Keratinocyte (primary cell): ENCODE results near the gene ZNF76. TPM values are rescaled to one million over a fixed set of nuclear protein-coding genes. Genes with fewer than 3 reads are reported as not detected.

Experiments
- DNase-seq: peaks from one replicate; pipeline ENCODE4 v3.0.0-alpha.2; 2011; ENCODE audit warnings: low read depth, missing footprints, low spot score
- FAIRE-seq: peaks from 2 replicates; lab custom pipeline; 2011; peaks lifted over from hg19 to GRCh38; lab: Jason Lieb, UNC
- H2AFZ ChIP-seq: 2 replicates; pipeline ENCODE4 v1.6.0; 2012; ENCODE audit warnings: low read length, control low read depth, inconsistent platforms; ENCODE audit not compliant: control insufficient read depth
- H3K27ac ChIP-seq: 2 replicates; pipeline ENCODE4 v1.5.1; 2011; ENCODE audit warnings: low read length; ENCODE audit not compliant: control insufficient read depth, insufficient read depth
- H3K27me3 ChIP-seq: 3 replicates; pipeline ENCODE4 v1.6.0; 2011; ENCODE audit warnings: low read length; ENCODE audit not compliant: control insufficient read depth, insufficient read depth; ENCODE audit errors: extremely low read depth
- H3K36me3 ChIP-seq, 2 experiments: 2 replicates in 1 of 2; 3 replicates in 1 of 2; pipeline ENCODE4 v1.5.1; 2011; ENCODE audit warnings: low read length in 2 of 2, mild to moderate bottlenecking in 1 of 2; ENCODE audit not compliant: control insufficient read depth in 2 of 2, insufficient read depth in 2 of 2; ENCODE audit errors: extremely low read depth in 1 of 2
- H3K4me1 ChIP-seq: 3 replicates; pipeline ENCODE4 v1.5.1; 2011; ENCODE audit warnings: low read length; ENCODE audit not compliant: control insufficient read depth, insufficient read depth; ENCODE audit errors: extremely low read depth
- H3K4me2 ChIP-seq: 3 replicates; pipeline ENCODE4 v1.6.0; 2011; ENCODE audit warnings: low read depth, low read length; ENCODE audit not compliant: control insufficient read depth, insufficient read depth; ENCODE audit errors: extremely low read depth
- H3K4me3 ChIP-seq, 3 experiments: fragments of 200-600 bp in 1 of 3; sonication (generic) in 1 of 3; 2 replicates in 2 of 3; 3 replicates in 1 of 3; pipeline ENCODE4 v1.5.1; 2011 to 2016; ENCODE audit warnings: low read length in 3 of 3, mild to moderate bottlenecking in 3 of 3, control low read depth in 2 of 3, inconsistent platforms in 1 of 3, low read depth in 1 of 3, mixed read lengths in 1 of 3, mixed run types in 1 of 3, moderate library complexity in 1 of 3; ENCODE audit not compliant: control insufficient read depth in 2 of 3, insufficient read depth in 2 of 3; ENCODE audit errors: extremely low read depth in 1 of 3
- H3K79me2 ChIP-seq: 2 replicates; pipeline ENCODE4 v1.6.0; 2012; ENCODE audit warnings: low read length; ENCODE audit not compliant: control insufficient read depth, insufficient read depth
- H3K9ac ChIP-seq: 3 replicates; pipeline ENCODE4 v1.6.0; 2011; ENCODE audit warnings: low read length; ENCODE audit not compliant: control insufficient read depth, insufficient read depth; ENCODE audit errors: extremely low read depth
- H3K9me1 ChIP-seq: 3 replicates; pipeline ENCODE4 v1.6.0; 2011; ENCODE audit warnings: low read length; ENCODE audit not compliant: control insufficient read depth, insufficient read depth; ENCODE audit errors: extremely low read depth
- H3K9me3 ChIP-seq: 2 replicates; pipeline ENCODE4 v1.5.1; 2012; ENCODE audit warnings: low read depth, low read length; ENCODE audit not compliant: control insufficient read depth
- H4K20me1 ChIP-seq: 3 replicates; pipeline ENCODE4 v1.6.0; 2011; ENCODE audit warnings: low read length; ENCODE audit not compliant: control insufficient read depth, insufficient read depth; ENCODE audit errors: extremely low read depth
- EZH2 ChIP-seq: IDR thresholded peaks from one replicate; pipeline ENCODE4 v1.6.1; 2012; ENCODE audit warnings: inconsistent platforms, mild to moderate bottlenecking, low read length, moderate library complexity
- dilution Hi-C: fragments of 300-500 bp; cut with MboI; formaldehyde crosslinking; loops from one replicate; pipeline ENCODE4 v1.7.0; 2020; ENCODE audit warnings: low sequenced_read_pairs; ENCODE audit not compliant: extremely low pct_ligation_motif_present
- polyA plus RNA-seq, 5 experiments: library from polyadenylated mRNA; depleted of rRNA in 3 of 5; stranded (reverse) in 3 of 5; stranded (forward) in 1 of 5; unstranded in 1 of 5; fragments of >200 nt; gene quantifications; 1 replicate in 1 of 5; 2 replicates in 3 of 5; 3 replicates in 1 of 5; pipeline versions ENCODE4 v1.2.1 to v1.2.3, GENCODE V29; 2011 to 2012; ENCODE audit warnings: missing spikeins in 2 of 5, low read depth in 1 of 5, low replicate concordance in 1 of 5
- TF ChIP-seq, protein P1 (sequence below), 3 experiments: IDR thresholded peaks in 1 of 3; conservative IDR thresholded peaks in 1 of 3; optimal IDR thresholded peaks in 1 of 3; 2 replicates in 2 of 3; 3 replicates in 1 of 3; pipeline versions ENCODE3 to v1.5.1; 2011; ENCODE audit warnings: low read length in 3 of 3, mild to moderate bottlenecking in 3 of 3, moderate library complexity in 2 of 3, control low read depth in 1 of 3, inconsistent platforms in 1 of 3; ENCODE audit not compliant: insufficient read depth in 2 of 3; ENCODE audit errors: extremely low read depth in 1 of 3

ZNF76 gene
- polyA plus RNA-seq, 1 donor (not counting 4 experiments of a cell fraction or from before 2014, with no cell fraction given), result 7.2 TPM

GRCh38 chr6:35230950-35231349 lies 28.6 kb upstream of the ZNF76 start:
- dilution Hi-C loops, result no loop called here
- Histone ChIP-seq H4K20me1 (no peaks in the 10 kb centered on the region), H3K9ac (no peak overlapping the region), H3K9me3 (no peaks in the 10 kb centered on the region), H3K9me1 (no peaks in the 10 kb centered on the region), H3K27me3 (no peaks in the 10 kb centered on the region), H3K79me2 (no peaks in the 10 kb centered on the region), H3K4me3 (no peak overlapping the region), H3K4me1 (no peaks in the 10 kb centered on the region), H3K27ac (no peak overlapping the region), H2AFZ (no peak overlapping the region), H3K36me3 (no peaks in the 10 kb centered on the region), H3K4me2 (no peak overlapping the region)
- DNase-seq (no peak), FAIRE-seq (no peak)
- no peak for TF ChIP-seq EZH2
- TF ChIP-seq, protein P1, sequence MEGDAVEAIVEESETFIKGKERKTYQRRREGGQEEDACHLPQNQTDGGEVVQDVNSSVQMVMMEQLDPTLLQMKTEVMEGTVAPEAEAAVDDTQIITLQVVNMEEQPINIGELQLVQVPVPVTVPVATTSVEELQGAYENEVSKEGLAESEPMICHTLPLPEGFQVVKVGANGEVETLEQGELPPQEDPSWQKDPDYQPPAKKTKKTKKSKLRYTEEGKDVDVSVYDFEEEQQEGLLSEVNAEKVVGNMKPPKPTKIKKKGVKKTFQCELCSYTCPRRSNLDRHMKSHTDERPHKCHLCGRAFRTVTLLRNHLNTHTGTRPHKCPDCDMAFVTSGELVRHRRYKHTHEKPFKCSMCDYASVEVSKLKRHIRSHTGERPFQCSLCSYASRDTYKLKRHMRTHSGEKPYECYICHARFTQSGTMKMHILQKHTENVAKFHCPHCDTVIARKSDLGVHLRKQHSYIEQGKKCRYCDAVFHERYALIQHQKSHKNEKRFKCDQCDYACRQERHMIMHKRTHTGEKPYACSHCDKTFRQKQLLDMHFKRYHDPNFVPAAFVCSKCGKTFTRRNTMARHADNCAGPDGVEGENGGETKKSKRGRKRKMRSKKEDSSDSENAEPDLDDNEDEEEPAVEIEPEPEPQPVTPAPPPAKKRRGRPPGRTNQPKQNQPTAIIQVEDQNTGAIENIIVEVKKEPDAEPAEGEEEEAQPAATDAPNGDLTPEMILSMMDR (optimal IDR thresholded peaks at IDR 0.05 in 1 of 3, IDR thresholded peaks at IDR 0.05 in 1 of 3, conservative IDR thresholded peaks at IDR 0.05 in 1 of 3; ENCODE audit: extremely low read depth in 1 of 3, insufficient read depth in 2 of 3, low read length in 3 of 3), result no peak

- H3K9ac ChIP-seq, result no peak overlapping the region
- no peaks in the 10 kb centered on the region for H3K27me3 ChIP-seq
- dilution Hi-C loops, result no loop called here
- H4K20me1 ChIP-seq, result no peaks in the 10 kb centered on the region
- no peaks in the 10 kb centered on the region for H3K9me3 ChIP-seq
- H3K4me2 ChIP-seq, result no peak overlapping the region
- TF ChIP-seq, protein P1 (optimal IDR thresholded peaks at IDR 0.05 in 1 of 3, IDR thresholded peaks at IDR 0.05 in 1 of 3, conservative IDR thresholded peaks at IDR 0.05 in 1 of 3; ENCODE audit: extremely low read depth in 1 of 3, insufficient read depth in 2 of 3, low read length in 3 of 3), result no peak
- no peak for TF ChIP-seq EZH2
- H2AFZ ChIP-seq, result no peak overlapping the region
- no peak overlapping the region for H3K27ac ChIP-seq
- no peak for FAIRE-seq
- no peak overlapping the region for H3K4me3 ChIP-seq
- H3K9me1 ChIP-seq, result no peaks in the 10 kb centered on the region
- no peak for DNase-seq
- no peaks in the 10 kb centered on the region for H3K36me3 ChIP-seq
- no peaks in the 10 kb centered on the region for H3K4me1 ChIP-seq
- H3K79me2 ChIP-seq, result no peaks in the 10 kb centered on the region
Measured at GRCh38 chr6:35231563-35231962, 28.0 kb upstream of the ZNF76 start.
